ENCODE data around the gene RALGAPB. TPM values are rescaled to one million over a fixed set of nuclear protein-coding genes. Genes with fewer than 3 reads are reported as not detected.

The RALGAPB gene
- total RNA-seq, result 10 to 100 TPM; 30.4 to 31.9 TPM
- 35.8 TPM for polyA plus RNA-seq (2013, experiment 1 of 2)
- 40.2 TPM for polyA plus RNA-seq (2013, experiment 2 of 2)
- 79.2 to 256 (median 137) reads per million in 172 experiments for total RNA-seq

GRCh38 chr20:38472513-38473366, at the start of gene RALGAPB:
Gene RALGAPB, plus strand, starts transcription at chr20:38472843. Its CDS starts 15,590 bp downstream, at chr20:38488433.
- intact Hi-C loops (cut with DNase I, micrococcal nuclease), result loop anchor here (1.0 to 10.0 kb wide), 7 partner anchors 26 to 1295 kb away; partner anchors contain the start of genes SNHG17 (in 2 of the 2), ACTR5 (in 1 of the 2), CTNNBL1 (in 1 of the 2) and DHX35 (in 1 of the 2)
- POLR2A ChIA-PET, result interaction anchor here (0.6 to 4.0 kb wide), 9 partner anchors 11 to 489 kb away, joined by 3 to 56 read pairs (median 4); partner anchors contain the start of genes DHX35, RPRD1B and SNHG17
- H3K27me3 Mint-ChIP-seq, result no peaks in the 10 kb centered on the region
- TF ChIP-seq, protein P1, sequence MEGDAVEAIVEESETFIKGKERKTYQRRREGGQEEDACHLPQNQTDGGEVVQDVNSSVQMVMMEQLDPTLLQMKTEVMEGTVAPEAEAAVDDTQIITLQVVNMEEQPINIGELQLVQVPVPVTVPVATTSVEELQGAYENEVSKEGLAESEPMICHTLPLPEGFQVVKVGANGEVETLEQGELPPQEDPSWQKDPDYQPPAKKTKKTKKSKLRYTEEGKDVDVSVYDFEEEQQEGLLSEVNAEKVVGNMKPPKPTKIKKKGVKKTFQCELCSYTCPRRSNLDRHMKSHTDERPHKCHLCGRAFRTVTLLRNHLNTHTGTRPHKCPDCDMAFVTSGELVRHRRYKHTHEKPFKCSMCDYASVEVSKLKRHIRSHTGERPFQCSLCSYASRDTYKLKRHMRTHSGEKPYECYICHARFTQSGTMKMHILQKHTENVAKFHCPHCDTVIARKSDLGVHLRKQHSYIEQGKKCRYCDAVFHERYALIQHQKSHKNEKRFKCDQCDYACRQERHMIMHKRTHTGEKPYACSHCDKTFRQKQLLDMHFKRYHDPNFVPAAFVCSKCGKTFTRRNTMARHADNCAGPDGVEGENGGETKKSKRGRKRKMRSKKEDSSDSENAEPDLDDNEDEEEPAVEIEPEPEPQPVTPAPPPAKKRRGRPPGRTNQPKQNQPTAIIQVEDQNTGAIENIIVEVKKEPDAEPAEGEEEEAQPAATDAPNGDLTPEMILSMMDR (IDR thresholded peaks at IDR 0.05), result peak; percentile 61
- H3K36me3 Mint-ChIP-seq (ENCODE audit: low read depth), result peaks cover 19% of the 10 kb centered on the region
- peaks cover 58% of the 10 kb centered on the region for H3K4me1 Mint-ChIP-seq (ENCODE audit: low read depth)
- peak within 1 kb of the TSS; percentile 88 for H3K27ac Mint-ChIP-seq
- Histone ChIP-seq H3K27ac (ENCODE audit: low read depth in 1 of 2, low read length in 2 of 2) (peak within 1 kb of the TSS; percentile 37 to 81), H3K4me1 (ENCODE audit: insufficient read depth, low read length) (peaks cover 27% of the 10 kb centered on the region), H3K9me3 (ENCODE audit: control insufficient read depth in 1 of 2, insufficient read depth in 1 of 2, low read length in 2 of 2) (no peaks in the 10 kb centered on the region), H3K4me3 (ENCODE audit: low read length) (peak within 1 kb of the TSS; percentile 84), H3K27me3 (ENCODE audit: control insufficient read depth in 1 of 2, insufficient read depth in 2 of 2, low read length in 2 of 2) (peaks cover 0 to 3% of the 10 kb centered on the region in 2 experiments), H3K36me3 (ENCODE audit: insufficient read depth, low read length) (no peaks in the 10 kb centered on the region)
- DNase-seq (peak; percentile 96 to 100 (median 98)), ATAC-seq (ENCODE audit: poor library complexity) (peak; percentile 95)
- peak within 1 kb of the TSS; percentile 89 for H3K4me3 Mint-ChIP-seq
- no peaks in the 10 kb centered on the region for H3K9me3 Mint-ChIP-seq
- CTCF ChIA-PET, result interaction anchor here (0.7 to 5.4 kb wide), 4 partner anchors 26 to 37 kb away, joined by 4 to 52 read pairs (median 18); partner anchors contain the start of gene SNHG17

GRCh38 chr20:38423541-38423940, 49.1 kb upstream of the RALGAPB start:
- intact Hi-C loops (cut with DNase I, micrococcal nuclease), result no loop called here
- no peak overlapping the region for H3K27ac ChIP-seq (ENCODE audit: low read depth in 1 of 2, low read length in 2 of 2)
- peaks cover 6% of the 10 kb centered on the region for H3K4me1 ChIP-seq (ENCODE audit: insufficient read depth, low read length)
- TF ChIP-seq, protein P1 (IDR thresholded peaks at IDR 0.05), result no peak
- no peak for DNase-seq
- no peak overlapping the region for H3K4me3 Mint-ChIP-seq
- no peaks in the 10 kb centered on the region for H3K9me3 Mint-ChIP-seq
- no peak overlapping the region for H3K27ac Mint-ChIP-seq
- peaks cover 99% of the 10 kb centered on the region for H3K36me3 Mint-ChIP-seq (ENCODE audit: low read depth)
- no peaks in the 10 kb centered on the region for H3K9me3 ChIP-seq (ENCODE audit: control insufficient read depth in 1 of 2, insufficient read depth in 1 of 2, low read length in 2 of 2)
- H3K4me1 Mint-ChIP-seq (ENCODE audit: low read depth), result peaks cover 29% of the 10 kb centered on the region
- ChIA-PET POLR2A (interaction anchor here (3.6 kb wide), 1 partner anchor 10 kb away, joined by 12 read pairs; the partner anchor contains the start of gene SNHG17), CTCF (interaction anchor here (1.6 kb wide), 1 partner anchor 12 kb away, joined by 7 read pairs; the partner anchor contains the start of gene SNHG17)
- peaks cover 91% of the 10 kb centered on the region for H3K36me3 ChIP-seq (ENCODE audit: insufficient read depth, low read length)
- no peaks in the 10 kb centered on the region for H3K27me3 Mint-ChIP-seq
- ATAC-seq (ENCODE audit: poor library complexity), result no peak
- H3K4me3 ChIP-seq (ENCODE audit: low read length), result no peak overlapping the region
- H3K27me3 ChIP-seq (ENCODE audit: control insufficient read depth in 1 of 2, insufficient read depth in 2 of 2, low read length in 2 of 2), result no peaks in the 10 kb centered on the region

DNA sequence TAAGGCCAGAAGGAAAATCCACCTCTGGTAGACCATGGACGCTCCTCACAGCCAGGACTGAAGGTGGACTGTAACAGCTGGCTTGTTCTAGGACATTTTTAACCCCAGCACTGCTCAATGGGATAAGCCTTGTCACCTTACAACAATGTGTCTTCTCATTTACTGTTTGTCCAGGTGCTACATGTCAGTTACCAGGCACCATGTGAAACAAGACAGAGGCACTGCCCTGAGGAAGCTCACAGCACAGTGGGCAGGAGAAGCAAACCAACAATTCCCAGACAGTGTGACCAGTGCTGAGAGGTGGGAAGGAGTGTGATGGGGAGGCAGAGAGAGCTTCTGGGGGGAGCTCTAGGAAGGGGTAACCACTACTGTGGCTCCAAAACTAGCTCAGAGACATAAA, 48.2 kb upstream of the RALGAPB start:
- Mint-ChIP-seq H3K4me3 (no peak overlapping the region), H3K27ac (no peak overlapping the region), H3K36me3 (ENCODE audit: low read depth) (peaks cover 99% of the 10 kb centered on the region), H3K27me3 (no peaks in the 10 kb centered on the region), H3K4me1 (ENCODE audit: low read depth) (peaks cover 36% of the 10 kb centered on the region), H3K9me3 (no peaks in the 10 kb centered on the region)
- TF ChIP-seq, protein P1 (IDR thresholded peaks at IDR 0.05), result no peak
- Histone ChIP-seq H3K4me3 (ENCODE audit: low read length) (no peak overlapping the region), H3K27me3 (ENCODE audit: control insufficient read depth in 1 of 2, insufficient read depth in 2 of 2, low read length in 2 of 2) (no peaks in the 10 kb centered on the region), H3K9me3 (ENCODE audit: control insufficient read depth in 1 of 2, insufficient read depth in 1 of 2, low read length in 2 of 2) (no peaks in the 10 kb centered on the region), H3K4me1 (ENCODE audit: insufficient read depth, low read length) (peaks cover 6% of the 10 kb centered on the region), H3K27ac (ENCODE audit: low read depth in 1 of 2, low read length in 2 of 2) (no peak overlapping the region), H3K36me3 (ENCODE audit: insufficient read depth, low read length) (peaks cover 93% of the 10 kb centered on the region)
- no peak for ATAC-seq (ENCODE audit: poor library complexity)
- ChIA-PET POLR2A (interaction anchor here (3.6 kb wide), 1 partner anchor 10 kb away, joined by 12 read pairs; the partner anchor contains the start of gene SNHG17), CTCF (interaction anchor here (2.6 kb wide), 1 partner anchor 22 kb away, joined by 6 read pairs; no protein-coding TSS in a partner anchor)
- no peak for DNase-seq
- intact Hi-C loops (cut with DNase I, micrococcal nuclease), result no loop called here

Measured in CD4-positive, alpha-beta T cell (primary cell).